ENCODE results near the gene SH3RF2.
"Not testable (repeated sequence)": the region's sequence is repeated elsewhere in the genome, so short reads cannot be mapped to it uniquely, and the experiment has no call there.

SH3RF2 gene

DNA sequence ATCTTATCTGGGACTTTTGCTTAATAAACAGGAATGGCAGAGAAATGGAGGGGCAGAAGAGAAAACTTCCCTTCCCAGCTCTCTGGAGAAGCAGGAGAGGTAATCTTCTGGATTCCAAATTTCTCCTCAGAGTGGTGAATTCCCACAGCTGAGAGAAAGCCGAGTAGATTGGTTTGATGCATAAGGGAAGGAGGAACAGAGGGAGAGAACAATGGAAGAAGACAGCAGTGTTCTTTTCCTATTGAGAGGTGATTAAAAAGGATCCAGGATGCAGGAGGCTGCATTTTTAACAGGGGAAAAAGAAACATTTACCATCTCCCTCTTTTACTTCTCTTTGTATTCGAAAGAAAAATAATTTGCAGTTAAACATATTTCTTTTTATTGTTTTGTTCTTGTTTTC, 13.1 kb downstream of the SH3RF2 start:
- no peak for DNase-seq (ENCODE audit: low spot score)

DNA sequence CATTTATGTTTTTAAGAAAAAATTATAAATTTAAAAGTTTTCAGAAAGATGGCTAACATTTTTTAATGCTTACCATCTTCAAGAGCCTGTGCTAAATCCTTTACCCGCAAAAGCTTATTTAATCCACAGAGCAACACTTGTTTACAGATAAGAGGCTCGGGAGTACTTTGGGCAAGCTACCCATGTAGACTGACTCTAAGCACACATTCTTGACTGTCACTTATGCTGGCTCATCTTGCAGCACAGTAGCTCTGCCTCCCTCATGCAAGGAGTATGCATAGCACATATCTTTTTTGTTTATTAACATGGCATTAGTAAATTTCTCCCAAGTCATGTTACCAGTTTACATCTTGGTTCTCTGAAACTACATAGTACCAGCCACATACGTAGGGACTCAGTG, 14.7 kb downstream of the SH3RF2 start:
- DNase-seq (ENCODE audit: low spot score), result no peak

DNA sequence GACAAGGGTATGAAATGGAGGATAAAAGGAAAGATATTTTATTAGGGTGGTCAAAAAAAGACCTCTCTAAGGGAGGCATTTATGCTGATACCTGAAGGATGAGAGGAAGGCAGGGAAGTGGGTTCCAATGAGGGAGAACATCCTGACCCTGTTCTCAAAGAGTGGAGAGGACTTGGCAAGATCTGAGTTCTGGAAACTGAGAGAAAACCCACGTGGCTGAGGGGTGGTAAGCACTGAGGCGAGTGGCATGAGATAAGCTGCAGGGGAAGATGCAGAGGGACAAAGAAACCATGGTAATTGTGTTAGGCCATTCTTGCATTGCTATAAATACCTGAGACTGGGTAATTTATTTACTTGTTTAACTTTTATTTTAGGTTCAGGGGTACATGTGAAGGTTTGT, 16.8 kb downstream of the SH3RF2 start:
- no peak for DNase-seq (ENCODE audit: low spot score)

DNA sequence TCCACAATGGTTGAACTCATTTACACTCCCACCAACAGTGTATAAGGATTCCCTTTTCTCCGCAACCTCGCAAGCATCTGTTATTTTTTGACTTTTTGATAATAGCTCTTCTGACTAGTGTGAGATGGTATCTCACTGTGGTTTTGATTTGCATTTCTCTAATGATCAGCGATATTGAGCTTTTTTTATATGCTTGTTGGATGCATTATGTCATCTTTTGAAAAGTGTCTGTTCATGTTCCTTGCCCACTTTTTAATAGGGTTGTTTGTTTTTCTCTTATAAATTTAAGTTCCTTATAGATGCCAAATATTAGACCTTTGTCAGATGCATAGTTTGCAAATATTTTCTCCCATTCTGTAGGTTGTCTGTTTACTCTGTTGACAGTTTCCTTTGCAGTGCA, 17.8 kb downstream of the SH3RF2 start:
- not testable (repeated sequence) for DNase-seq (ENCODE audit: low spot score)

DNA sequence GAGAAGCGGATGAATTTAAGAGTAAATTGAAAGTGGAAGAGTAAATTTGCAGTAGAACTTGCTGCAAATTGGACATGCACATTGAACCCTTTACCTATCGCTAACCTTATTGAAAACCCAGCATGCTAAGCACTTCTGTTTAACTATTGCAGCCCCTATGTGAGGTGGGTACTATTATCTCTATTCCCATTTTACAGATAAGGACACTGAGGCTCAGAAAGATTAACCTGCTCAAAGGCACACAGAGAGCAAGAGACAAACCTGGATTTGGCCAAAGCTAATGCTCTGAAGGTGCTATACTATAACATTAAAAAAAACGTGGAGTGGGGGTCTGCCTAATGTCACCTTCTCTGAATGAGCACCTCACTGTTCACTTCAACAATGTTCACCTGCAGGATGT, 21.0 kb downstream of the SH3RF2 start:
- DNase-seq (ENCODE audit: low spot score), result no peak

DNA sequence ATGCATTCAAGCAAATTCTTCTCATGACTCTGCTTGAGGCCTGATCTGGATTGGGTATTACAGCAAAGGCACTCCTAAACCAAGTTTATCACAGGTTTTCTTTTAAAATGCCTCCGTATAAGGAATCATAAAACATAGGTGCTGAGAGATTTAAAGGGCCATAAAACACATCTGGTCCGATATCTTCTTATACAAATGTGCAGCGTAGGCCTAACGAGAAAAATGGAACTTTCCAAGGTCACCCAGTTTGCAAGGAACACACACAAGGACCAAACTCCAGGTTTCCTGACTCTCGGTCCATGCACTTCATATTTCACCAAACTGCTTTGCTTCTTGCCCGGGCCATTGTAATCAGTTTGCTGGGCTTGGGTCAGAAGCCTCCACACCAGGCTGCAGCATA, 22.1 kb downstream of the SH3RF2 start:
- DNase-seq (ENCODE audit: low spot score), result no peak

DNA sequence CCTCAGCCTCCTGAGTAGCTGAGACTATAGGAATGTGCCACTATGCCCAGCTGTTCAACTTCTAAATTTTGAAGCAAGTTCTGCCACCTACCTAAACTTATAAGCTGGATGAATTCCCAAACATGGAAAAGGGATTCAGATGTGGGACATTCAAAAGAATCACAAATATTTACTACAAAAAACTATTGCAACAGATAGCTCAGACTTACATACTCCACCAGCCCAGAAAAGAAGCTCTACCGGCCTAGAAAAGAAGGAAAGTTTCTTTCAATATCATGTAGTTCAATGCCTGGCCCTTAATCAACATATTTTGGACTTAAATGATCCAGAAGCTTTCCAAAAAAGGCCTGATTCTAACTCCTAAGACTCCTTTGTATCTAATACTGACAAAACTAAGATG, 23.8 kb downstream of the SH3RF2 start:
- DNase-seq (ENCODE audit: low spot score), result no peak

DNA sequence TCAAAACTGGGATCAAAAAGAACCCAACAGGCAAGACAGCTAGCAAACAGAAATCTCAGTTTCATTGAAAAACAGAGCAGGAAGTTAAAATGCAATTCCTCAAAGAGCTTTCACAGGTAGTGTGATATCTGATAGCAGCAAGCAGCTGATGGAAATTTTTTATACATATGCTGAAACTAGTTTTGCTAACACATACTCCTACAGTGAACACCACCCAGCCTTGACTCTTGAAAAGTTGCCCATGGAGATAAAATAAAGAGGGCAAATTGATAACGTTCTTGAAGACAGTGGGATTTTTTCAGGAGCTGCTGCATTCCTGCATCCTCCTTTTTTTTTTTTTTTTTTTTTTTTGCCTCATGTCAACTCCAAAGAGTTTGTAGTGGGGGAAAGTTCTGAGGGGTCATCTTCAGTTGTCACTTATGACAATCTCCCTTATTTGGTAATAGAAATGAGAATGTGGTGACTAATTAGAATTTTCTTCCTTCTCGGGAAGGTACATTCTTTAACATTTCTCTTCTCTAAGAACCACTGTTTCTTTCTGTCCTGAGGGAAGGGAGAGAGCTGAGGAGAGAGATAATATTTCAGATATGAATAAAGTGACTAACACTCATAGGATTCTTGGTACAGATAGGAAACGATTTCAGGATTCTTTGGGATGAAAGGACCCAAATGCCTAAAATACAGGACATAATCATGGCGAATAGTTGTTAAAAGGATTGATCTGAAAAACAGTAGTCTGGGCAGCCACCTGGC, 24.6 kb downstream of the SH3RF2 start:
- DNase-seq (ENCODE audit: low spot score), result no peak

DNA sequence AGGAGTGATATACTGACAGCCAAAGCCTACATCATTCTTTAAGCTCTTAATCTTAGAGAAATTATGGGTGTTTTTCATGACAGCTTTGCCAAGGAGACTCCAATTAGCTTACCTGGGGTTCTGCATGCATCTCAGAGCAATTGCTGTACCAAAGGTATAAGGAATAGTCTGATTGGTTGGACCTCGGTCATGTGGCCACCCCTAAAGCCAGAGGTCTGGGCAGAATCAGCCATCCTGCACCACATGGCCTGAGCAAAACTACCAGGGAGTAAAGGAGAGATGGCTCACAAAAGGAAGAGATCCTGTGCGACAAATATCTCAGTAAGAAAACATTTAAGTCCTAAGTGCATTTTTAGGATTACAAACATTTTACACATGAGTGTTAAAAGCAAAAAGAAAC, 25.6 kb downstream of the SH3RF2 start:
- no peak for DNase-seq (ENCODE audit: low spot score)

DNA sequence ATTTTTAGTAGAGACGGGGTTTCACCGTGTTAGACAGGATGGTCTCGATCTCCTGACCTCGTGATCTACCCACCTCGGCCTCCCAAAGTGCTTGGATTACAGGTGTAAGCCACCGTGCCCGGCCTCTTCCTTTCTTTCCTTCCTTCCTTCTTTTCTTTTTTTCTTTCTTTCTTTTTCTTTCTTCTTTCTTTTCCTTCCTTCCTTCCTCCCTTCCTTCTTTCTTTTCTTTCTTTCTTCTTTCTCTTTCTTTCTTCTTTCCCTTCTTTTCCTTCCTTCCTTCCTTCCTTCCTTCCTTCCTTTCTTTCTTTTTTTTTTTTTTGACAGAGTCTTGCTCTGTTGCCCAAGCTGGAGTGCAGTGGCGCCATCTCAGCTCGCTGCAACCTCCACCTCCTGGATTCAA, 27.6 kb downstream of the SH3RF2 start:
- not testable (repeated sequence) for DNase-seq (ENCODE audit: low spot score)

DNA sequence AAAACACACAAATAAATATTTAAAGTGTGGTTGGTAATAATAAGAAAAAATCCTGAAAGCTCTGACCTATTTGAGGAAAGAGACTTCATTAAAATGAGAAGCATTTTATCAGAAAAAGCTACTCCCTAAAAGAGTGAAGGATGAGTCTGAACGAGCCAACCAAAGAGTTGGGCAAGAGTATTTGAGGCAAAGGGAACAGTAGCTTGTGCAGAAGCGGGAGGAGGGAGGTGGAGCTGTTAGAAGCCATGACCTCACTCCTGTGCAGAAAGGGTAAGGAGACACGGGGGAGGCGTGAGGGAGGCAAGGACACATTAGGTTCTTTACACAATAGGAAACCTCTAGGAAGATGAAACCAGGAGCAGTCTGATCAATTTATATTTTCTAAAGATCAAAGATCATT, 29.4 kb downstream of the SH3RF2 start:
- DNase-seq (ENCODE audit: low spot score), result no peak

DNA sequence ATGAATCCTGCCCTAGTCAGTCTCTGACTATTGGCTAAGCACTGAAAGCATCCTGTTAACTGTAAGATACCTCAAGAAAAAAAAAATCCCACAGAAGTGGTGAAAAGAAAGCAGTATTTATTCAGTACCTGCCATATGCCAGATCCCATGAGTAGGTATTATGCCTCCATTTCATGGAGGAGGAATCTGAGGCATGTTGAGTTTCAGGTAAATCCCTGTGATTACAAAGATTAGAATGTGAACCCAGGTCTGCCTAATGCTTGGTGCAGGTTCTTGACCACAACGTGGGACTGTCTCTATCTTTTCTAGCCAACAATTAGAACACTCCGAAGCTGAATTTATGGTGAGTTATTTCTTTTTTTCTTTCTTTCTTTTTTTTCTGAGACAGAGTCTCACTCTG, 30.9 kb downstream of the SH3RF2 start:
- DNase-seq (ENCODE audit: low spot score), result no peak

DNA sequence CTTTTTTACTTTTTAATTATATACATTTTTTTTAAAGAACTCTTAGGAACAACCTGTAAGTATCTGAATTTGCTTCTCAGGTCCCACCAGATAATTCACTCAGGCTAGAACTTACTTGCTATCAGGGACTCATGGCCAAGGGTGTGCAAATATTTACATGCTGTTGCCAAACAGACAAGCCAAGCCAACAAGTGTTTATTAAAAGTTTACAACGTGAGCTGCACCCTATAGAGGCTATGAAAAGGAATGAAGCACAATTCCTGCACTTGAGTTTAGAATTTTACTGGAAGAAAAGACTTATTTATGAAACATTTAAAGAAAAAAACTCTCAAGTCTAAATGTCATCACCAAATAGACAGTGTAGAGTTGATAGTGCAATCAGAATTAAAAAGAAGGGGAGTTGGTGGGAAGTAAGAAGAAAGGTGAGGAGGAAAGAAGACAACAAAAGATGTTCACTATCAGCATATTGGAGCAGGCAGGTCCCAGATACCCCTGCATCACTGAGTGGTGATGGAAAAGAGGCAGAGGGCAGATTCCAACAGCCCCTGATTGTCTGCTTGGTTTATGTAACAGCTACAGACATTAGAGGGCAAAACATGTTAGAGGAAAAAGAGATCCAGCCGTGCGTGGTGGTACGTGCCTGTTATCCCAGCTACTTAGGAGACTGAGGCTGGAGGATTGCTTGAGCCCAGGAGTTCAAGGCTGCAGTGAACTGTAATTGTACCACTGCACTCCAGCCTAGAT, 32.8 kb downstream of the SH3RF2 start:
- DNase-seq (ENCODE audit: low spot score), result no peak

DNA sequence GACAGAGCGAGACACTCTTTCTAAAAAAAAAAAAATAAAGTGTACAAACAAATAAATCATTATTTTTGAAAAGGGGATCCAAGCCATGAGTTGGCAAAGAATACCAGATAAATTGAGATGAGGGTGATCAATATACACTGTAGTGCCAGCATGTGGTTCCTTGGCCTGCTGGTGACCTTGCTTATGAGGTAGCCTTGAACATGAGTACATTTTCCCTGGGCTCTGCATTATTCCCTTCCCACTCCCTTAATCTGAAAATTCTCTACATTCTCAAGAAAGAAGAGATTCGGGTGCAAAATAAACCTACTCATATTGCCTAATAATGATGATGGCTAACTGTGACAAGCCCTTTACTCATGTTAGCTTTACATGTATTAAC, 33.3 kb downstream of the SH3RF2 start:
- DNase-seq (ENCODE audit: low spot score), result no peak

DNA sequence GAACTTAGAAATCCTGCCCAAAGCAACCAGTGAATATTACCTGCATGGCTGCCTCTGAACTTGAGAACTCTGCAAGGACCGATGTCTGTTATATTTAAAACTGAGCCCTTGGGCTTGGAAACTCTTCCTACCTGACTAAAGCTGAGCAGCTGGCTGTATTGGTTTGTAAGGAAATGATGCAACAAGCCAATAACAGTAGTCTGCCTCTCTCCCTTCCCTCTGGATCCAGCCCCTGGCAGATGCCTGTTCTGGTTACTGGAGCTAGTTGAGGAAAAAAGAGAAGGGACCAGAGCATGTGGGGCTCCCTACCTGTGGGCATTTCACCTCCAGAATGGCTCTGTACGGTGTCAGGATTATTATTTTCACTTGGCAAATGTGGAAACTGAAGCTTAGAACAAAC, 34.7 kb downstream of the SH3RF2 start:
- no peak for DNase-seq (ENCODE audit: low spot score)

DNA sequence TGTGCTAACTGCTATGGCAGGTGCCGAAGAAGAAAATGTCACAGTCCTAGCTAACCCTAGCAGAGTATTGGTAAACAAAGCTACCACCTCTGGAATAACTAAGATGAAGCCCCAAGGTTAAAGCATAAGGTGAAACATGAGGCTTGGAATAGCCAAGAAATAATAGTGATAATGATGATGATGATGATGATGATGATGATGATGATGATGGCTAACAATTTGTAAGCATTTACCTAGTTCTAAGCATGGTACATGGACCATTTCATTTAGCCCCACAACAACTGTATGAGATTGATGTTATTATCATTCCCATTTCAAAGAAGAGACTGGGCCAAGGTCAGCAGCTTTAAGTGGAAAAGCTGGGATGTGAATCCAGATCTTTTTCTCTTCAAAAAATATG, 35.3 kb downstream of the SH3RF2 start:
- DNase-seq (ENCODE audit: low spot score), result no peak

DNA sequence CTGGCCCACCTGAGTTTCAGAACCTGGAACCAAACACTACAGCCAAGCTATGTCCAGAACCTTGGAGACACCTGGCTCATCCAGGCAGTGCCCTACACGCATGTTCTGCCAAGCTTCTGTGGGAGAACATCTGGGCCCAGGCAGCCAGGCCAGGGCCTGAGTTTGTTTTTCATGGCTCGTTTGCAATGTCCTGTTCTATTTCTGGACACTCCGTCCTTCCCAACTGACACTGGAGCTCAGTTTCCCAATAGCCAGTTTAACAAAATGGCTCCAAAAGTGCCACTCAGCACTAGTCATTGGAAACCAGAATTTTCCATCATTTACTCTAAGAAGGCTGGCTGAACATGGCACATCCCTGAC, 38.6 kb downstream of the SH3RF2 start:
- DNase-seq (ENCODE audit: low spot score), result no peak

DNA sequence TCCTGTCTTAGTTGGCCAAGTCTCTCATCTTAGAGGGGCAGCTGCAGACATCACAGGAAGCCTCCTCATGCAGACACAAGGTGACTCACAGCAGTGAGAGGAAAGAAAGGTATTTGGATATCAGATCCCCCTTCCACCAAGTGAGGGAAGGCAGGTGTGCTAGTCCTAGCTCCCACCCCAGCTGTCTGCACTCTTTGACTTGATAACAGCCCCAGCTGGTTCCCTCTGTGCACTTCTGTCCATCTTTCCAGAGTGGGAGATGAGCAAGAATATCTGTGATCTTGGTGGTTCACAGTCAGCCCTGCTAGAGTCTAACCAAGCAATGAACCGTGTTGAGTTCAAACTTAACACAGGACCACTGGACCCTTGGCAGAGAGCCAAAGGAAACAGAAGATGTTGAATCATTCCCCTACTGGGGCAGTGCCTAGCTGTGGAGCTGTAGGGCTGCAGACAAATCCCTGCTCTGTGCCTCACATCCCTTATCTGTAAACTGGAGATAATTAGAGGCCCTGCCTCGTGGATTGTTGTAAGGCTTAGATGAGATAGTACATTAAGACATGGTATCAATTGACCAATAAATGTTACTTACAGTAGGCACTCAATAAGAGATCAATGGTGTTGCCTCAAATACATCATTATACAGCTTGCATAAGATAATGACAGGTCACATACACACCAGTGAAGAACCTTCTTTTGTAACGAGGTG, 39.1 kb downstream of the SH3RF2 start:
- peak; percentile 60 for DNase-seq (ENCODE audit: low spot score)

DNA sequence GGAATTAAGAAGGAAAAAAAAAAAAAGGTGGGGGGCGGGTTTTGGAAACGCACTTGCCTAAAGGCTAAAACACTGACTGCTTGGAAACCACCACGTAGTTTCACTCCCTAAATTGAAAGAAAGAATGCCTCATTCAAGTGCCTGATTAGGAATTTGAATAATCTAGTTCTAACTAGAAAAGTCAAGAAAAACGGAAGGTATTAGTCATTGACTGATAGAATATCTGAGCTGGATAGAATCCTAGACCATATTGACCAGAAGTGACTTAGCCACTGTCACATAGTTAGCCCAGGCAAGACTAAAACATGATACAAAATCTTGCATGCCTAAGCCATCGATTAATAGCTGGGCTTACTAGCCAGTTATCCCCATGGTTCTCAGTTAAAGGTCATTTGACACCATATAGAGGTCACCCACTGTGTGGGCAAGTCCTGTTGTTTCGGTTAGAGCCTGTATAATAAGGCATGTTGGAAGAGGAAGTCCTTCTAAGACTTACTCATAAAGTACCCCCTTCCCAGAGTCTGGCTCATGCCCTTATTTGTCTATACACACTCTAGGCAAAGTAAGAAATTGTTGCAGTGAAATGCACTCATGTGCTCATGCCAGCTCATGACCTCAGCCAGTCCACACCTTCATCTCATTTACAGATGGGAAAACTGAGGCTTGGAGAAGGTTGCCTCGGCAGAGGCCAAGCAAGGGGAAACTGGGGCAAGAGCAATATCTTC, 40.2 kb downstream of the SH3RF2 start:
- peak; percentile 45 for DNase-seq (ENCODE audit: low spot score)

DNA sequence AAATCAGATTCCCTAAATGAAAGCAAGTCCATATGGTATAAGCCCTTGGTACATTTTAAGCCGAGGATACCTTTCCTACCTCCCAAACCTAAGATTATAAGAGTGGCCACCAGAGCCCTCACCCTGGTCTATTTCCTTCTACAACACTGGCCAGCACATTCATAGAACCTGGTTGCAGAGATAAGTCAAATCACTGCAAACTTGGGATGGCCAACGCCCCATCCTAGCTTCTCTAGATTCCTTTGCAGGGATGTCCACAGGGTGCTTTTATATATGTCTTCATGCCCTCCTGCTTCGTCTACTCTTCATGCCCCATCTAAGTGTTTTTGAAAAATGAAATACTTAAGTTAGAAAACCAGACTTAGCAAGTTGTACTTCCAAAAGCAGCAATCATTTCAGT, 41.8 kb downstream of the SH3RF2 start:
- no peak for DNase-seq (ENCODE audit: low spot score)

DNA sequence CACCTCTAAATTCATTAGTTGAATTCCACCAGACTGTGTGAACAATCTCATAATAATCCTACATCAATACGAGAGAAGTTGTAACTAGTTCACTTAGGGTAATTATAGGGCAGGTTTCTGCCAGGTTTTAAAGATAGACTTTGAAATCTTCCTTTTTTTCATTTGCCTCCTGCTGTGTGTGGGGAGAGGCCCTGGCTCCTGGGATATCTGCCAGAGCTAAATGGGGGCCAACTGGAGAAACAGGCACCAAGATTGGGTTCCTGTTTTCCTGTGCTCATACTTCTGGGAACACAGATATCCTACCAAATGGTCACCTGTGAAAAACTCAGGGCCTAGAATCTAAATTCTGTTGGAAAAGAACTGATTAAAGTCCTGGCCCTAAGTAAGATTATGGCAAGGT, 42.3 kb downstream of the SH3RF2 start:
- no peak for DNase-seq (ENCODE audit: low spot score)
